ENCODE data around the gene ARHGDIA.
"Not testable (repeated sequence)": the region's sequence is repeated elsewhere in the genome, so short reads cannot be mapped to it uniquely, and the experiment has no call there.

Gene ARHGDIA

DNA sequence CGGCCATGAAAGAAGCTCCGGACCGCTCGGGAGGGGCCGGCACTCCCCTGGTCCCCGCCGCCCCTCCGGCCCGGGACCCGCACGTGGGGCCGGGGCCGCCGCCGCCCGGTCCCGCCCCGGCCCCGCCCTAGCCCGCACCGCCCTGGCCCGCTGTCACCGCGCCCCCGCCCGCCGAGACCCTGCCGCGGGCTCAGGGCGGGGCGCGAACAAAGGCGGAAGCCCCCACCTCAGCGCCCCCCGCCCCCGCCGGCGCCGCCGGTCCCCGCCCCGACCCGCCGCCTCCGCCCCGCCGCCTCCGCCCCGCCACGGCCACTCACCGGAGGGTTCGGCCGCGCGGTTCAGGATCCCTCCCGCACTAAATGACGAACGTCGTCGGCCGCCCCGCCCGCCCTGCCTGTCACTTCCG, at the start of gene ARHGDIA:
Gene ARHGDIA (minus strand): TSS at position 357 of the 406 bp plus-strand sequence. CDS start 1,407 bp downstream, outside the sequence.
- no peak for FAIRE-seq

DNA sequence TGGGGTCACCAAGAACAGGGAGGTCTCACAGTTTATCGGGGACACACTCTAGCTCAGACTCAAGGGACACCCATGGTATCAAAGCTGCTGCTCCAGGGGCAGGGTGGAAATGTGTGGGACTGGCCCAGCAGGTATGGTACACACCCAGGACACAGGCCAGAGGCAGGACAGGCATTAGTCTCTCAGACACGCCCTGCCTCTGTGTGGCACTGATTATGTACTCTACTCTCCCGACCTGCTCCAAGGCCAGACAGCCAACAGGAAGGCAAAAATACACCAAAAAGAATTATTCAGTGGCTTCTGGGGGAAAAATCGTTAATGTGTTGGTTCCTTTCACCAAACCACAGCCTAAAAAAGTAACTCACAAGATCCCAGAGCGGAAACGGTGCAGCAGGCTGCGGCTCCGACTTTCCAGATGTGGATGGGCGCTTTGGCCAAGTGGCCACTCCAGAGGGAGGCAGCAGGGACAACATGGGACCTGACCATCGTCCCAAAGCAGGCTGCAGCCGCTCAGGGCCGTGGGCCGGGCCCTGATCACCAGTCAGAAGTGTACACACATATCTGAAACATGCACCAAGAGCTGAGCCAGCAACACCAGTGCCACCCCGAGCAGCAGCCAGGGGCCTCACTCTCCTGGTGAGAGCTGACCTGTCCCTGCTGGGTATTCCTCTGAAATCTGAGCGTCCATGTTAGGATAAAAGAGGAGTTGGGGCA, 47.9 kb upstream of the ARHGDIA start:
- FAIRE-seq, result no peak

DNA sequence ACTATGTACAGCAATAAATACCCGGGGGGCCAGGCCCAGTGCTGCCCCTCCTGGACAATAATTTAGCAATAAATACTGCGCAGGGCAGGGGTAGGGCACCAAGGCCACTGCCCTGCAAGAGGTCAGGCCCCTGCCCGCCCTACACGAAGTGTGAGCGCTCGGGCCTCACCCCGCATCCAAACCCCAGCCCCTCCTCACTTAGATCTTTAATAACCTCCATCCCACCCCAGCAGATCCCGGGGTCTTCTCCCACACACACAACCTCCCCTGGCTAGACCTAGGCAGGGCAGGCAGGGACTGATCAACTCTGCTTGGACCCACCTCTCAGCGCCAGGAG, 47.2 kb upstream of the ARHGDIA start:
- FAIRE-seq, result not testable (repeated sequence)

DNA sequence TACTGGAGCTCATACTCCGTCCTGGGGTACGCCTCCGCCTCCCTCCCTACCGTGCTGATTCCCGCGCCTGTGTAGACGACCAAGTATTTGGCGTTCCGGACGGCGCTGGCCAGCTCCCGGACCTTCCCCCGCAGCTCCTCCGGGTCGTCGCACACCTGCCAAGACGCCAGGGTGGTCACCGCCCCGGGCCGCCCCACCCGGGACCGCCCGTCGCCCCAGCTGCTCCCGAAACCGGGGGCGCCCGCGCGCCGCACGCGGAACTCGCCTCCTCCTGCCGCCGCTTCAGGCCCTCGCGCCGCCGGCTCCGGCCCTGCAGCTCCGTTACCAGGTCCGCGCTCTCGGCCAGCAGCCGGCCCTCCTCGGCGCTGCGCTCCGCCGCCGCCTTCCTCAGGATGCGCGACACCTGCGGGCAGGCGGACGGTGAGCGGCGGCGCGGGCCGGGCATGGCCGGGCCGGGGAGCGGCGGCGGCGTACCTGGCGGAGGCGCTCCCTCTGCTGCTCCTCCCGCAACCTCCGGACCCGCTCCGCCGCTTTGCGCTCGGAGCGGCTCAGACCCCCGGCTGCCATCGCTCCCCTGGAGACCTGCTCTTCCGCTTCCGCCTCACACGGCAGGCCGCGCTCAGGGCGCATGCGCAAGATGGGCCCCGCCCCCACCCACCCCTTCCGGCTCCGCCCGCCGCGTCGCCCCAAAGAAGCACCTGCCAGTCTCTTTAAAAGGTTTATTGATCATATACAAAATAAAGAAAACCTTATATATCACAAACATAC, 46.6 kb upstream of the ARHGDIA start, which contains the start of gene SIRT7:
Gene SIRT7 (minus strand): TSS at position 612 of the 768 bp plus-strand sequence. CDS start 45 bp downstream, at position 567.
- FAIRE-seq, result no peak

DNA sequence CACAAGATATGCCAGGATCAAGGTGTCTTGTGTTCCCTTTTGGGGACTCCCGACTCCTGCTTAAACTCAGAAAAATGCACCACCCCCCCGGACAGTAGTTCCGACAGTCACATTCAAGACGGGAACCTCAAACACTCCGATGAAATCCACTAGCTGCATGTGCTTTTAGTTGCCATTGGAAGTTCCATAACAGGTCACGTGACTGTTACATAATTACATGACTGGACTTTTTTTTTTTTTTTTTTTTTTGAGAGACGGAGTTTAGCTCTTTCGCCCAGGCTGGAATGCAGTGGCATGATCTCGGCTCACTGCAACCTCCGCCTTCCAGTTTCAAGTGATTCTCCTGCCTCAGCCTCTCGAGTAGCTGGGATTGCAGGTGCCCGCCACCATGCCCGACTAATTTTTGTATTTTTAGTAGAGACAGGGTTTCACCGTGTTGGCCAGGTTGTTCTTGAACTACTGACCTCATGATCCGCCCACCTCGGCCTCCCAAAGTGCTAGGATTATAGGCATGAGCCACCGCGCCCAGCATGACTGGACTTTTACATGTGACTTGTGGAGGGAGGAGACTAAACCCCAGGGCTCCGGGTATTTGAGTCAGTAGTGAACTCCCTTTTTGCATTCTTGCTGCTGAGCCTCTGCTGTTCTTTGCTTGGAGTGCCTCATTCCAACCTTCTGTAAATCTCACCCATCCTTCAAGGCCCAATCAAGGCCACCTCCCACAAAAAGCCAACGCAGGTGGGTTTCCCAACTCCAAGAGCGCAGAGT, 45.3 kb upstream of the ARHGDIA start:
- no peak for FAIRE-seq

DNA sequence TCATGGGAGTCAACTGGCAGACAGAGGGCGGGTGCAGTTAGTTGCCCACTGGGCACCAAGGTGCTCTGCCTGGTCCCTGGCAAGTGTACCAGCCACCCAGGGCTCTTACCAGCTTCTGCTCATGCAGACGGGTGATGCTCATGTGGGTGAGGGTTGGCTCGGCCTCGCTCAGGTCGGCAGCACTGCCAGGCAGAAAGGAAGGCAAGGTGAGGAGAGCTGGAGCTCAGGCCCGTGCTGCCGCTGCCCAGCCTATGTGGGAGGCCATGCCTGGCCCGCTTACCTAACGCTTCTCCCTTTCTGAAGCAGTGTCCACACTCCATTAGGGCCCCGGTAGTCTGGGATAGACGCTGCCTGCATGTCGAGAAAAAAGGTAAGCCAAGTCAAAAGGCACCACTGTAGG, 44.2 kb upstream of the ARHGDIA start:
- FAIRE-seq, result no peak

DNA sequence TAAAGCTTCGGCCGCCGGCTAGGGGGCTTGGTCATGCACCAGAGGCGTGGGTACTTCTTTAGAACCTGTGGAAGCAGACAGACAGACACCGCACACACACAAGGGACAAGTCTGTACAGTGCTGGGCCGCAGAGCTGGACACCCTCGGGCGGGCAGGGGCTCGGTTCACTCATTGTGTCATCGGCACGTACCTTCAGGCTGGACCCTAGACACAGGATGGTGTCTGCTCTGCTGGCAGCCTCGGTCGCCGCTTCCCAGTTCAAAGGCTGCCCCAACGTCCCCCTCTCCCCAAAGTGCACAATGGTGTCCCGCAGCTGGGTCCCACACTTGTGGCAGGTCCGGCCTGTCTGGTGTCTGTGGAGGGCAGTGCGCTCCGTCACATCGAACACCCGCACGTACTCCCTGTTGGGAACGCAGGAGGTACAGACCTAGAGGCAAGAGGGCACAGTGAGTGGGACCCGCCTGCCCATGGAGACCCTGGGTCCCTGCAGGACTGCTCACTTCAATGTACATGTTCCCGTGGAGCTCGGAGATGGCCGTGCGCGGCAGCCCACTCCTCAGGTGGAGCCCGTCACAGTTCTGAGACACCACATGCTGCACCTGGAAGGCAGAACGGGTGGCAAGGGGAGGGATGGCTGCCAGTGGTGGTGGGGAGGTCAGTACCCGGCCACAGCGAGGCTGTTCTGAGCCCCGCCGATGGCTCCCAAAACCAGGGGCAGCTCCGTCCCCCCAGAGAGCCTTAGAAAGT, 43.1 kb upstream of the ARHGDIA start:
- FAIRE-seq, result no peak

DNA sequence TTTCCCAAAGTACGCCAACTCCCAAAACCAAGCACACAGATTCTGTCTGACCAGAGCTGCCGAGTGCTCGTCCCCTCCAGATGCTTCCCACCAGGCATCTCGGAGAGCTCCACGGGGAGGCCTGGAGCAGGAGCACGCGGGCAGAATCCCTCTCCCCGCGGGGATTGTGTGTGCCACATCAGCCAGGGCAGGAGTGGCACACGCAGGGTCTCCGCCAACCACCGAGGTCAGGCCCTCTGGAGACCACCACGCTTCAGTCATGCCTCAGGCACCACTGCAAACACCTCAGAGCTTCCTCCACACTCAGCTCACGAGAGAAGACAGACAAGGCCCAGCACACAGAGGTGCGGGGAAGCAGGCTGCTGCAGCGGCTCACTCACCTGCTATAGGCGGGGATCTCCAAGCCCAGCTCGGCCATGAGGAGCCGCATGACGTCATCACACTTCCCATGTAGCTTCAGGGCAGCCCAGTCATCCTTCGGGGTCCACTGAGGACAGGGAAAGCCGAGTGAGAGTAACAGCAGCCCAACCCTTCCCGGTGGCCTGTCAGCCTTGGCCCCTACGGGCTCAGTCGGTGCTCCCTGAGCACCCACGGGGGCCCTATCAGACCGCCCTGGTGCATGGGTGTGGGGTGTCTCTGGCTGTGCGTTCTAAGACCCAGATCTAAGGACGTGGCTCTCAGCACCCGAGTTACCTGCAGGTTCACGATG, 42.4 kb upstream of the ARHGDIA start:
- no peak for FAIRE-seq

DNA sequence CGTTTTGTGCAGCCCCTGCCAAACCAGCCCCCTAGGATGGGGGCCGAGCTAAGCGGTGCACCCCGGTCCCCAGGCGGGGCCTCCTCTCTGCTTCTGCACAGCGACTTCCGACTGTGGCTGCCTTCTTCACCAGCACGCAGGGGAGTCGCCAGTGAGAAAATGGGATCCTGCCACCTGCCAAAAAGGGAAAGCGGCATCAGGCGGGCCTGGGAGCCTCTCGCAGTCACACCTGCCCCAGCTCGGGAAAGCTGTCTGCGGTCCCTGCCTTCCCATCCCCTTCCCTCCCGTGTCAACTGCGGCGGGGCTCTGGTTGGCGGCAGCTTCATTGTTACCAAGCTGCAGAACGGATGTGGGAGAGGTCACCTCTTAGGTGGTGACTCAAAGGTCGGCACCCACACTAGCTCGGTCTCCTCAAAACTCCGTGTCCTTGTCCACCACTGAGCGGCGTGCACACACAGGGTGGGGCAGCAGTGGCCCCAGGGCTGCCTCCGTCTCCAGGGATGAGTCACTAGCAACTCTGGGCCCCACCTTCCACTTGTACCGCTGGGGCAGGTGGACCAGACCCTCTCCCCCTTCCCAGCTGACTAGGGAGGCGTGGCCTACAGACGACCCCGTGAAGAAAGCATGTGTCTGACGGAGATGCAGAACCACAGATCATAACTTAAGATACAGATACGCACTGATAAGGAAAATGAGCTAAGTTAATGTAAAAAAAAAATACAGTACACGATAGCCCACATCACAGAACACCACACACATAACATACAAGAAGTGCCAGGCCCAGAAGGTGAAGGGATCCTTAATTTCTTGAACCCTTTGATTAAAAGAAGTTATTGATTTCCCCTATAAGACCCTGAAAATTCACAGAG, 41.5 kb upstream of the ARHGDIA start:
- FAIRE-seq, result no peak

DNA sequence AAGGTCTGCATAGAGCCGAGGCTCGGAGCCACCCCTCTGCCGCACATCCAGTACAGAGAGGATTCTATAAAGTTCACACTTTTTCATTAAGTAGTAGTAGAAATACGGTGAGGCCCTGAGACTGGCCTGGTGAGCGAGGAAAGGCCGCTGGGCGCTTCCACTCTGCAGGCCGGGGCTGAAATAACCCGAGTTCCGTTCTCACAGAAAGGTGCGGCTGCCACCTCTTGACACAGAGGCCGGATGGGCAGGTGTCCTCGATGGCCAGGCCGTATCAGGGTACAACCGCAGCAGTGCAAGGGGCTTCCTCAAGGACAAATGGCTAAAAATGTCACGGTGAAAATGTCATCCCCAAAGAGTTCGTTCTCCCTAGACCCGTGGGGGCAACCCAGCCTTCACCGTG, 40.8 kb upstream of the ARHGDIA start:
- no peak for FAIRE-seq

DNA sequence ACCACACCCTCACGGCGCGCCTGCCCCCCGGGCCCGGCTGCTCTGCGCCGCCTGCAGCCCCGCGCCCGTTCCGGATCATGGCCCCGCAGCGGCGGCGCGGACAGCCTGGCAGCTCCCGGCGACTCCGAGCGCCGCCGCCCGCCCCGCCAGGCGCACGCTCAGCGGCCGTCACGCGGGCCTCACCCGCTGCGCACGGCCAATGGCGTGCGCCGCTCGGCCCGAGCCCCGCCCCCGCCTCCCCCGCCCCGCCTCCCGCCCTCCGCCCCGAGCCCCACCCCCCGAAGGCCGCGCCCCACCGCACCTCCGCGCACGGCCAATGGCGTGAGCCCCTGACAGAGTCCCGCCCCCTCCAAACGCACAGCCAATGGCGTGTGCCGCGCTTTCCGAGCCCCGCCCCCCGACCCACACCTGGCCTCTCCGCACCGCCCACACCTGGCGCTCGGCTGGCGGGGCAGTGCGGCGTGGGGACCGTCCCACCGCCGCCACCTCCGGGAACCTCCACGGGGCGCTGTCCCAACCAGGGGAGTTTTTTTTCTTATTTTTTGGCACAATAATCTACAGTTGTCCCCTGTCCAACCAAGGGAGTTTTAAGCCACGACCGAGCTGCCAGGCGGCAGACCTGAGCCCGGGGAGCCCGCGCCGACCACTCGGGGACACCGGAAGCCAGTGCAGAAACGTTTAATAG, 40.3 kb upstream of the ARHGDIA start, which contains the start of gene PCYT2:
Gene PCYT2 (minus strand): TSS at position 123 of the 685 bp plus-strand sequence. CDS start 44 bp downstream, at position 79.
- FAIRE-seq, result no peak

DNA sequence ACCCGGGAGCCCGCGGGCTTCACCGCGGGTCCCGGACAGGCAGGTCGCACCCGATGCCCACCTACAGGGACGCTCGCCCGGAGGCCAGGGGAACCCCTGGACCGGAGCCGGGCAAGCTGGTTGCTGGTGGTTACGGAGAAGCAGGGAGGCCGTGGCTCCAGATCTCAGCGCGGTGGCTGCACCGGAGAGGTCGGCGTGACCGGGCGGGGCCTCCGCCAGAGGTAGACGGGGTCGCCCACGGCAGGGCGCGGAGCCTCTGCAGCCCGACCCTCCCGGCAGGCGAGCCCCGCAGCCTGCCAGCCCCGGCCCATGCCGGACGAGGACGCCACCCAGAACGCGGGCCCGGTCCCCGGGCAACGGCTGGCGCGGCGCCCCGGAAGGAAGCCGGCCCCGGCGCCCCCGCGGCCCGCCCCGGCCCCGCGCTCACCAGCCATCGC, 39.7 kb upstream of the ARHGDIA start:
- no peak for FAIRE-seq

DNA sequence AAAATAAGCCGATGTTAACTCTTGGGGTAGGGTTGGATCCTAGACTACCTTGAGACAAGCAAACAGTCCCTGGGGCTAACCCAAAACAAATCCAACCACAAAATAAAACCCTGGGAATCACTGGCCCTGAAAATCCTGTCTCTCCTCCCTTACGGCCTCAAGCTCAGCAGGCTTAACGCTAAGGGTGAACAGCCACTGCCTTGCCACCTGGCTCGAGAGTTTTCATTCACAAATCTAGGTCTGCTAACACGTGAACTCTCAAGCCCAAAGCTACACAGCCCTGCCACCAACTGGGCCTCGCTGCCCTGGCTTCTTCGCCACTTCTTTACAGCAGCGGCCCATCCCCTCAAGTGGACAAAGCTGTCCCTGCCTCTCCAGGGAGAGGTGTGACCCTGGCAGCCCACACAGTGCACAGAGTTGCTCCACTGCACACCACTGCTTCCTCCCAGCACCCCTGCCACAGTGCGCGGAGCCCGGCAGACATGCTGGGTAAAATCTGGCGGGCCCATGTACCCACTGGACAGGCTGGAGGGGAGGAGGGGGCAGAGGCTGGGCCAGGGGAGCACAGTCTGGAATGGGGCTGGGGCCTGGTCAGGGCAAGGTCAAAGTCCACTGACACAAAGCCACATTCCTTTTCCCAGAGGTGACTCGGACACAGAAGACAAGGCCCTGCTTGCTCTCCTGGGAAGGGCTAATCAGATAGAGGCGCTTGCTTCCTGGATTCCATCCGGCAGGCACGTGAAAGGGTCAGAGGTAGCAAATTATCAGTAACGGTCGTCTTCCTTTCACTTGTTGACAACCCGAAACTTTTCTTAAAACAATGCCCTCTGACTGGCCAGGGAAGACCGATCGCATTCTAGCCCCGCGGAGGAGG, 39.1 kb upstream of the ARHGDIA start:
- FAIRE-seq, result no peak

DNA sequence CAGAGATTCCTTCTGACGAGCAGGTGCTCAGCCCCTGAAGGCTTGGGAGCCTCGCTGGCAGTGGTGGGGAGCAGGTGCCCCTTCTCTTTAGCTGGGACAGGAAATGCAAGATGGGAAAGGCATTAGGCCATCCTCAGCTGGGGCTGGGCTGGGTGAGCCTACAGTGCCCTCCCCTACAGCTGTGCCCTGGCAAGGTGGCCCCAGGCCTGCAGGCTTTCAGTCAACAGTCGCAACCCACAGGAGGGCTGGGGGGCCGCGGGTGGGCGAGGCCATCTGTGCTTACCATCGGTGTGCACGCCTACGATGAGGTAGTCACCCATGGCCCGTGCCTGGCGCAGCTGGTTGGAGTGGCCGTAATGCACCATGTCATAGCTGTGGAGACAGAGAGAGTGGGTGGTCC, 38.1 kb upstream of the ARHGDIA start:
- FAIRE-seq, result no peak

DNA sequence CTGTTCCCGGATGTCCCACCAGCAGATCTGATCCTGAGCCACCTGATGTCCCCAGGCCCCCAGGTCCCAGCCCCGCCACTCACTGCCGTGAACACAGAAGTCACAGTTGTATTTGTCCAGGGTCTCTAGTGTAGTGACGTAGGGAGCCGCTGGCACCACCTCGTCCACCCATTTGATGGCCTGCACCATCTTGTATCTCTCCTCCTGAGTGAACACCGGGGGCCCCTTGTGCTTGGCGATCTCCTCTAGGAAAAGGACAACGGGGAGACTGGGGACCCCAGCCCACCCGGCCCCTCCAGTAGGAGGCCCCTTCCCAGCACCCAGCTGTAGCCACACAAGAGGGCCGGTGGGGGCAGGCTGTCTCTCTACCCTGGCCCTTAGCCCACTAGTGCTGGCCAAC, 37.7 kb upstream of the ARHGDIA start:
- no peak for FAIRE-seq

DNA sequence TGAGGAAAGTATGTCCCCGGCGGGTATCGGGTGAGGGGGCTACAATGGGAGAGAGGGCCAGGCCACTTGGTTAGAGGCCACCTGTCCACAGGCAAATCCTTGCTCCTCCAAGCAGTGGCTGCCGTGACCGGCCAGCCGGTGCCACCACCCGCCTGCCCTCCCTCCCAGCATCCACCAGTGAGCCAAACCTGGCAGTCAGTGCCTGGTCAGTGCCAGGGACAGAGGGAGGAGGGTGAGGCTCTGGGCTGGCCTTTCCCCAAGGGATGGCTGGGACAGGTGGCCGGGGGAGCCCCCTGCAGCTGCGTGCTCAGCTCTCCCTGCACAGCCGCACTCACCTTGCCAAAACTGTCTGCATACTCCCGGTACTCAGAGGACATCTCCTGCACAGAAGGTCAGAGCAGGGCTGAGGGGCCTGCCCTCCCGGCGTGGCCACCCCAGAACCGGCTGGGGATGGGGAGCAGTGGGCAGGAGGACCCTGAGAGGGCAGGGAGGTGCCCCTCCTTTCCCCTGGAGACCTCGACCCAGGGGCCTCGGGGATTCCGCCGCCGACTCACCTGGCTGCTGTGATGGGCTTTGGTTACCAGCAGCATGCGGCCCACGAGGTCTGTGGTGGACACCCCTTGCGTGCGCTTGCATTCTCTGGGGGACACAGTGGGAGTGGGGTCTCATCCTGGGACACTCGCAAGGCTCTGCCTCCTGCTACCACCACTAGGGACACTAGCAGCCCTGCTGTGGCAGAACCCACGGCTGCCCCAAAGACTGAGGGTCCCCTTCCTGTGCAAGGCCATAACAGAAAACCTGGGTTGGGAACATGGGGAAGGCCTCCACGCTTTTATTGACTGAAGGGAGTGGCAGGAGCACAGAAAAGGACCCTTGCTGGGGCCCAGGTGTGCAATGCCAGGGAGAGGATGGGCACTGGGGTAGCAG, 36.3 kb upstream of the ARHGDIA start:
- no peak for FAIRE-seq

DNA sequence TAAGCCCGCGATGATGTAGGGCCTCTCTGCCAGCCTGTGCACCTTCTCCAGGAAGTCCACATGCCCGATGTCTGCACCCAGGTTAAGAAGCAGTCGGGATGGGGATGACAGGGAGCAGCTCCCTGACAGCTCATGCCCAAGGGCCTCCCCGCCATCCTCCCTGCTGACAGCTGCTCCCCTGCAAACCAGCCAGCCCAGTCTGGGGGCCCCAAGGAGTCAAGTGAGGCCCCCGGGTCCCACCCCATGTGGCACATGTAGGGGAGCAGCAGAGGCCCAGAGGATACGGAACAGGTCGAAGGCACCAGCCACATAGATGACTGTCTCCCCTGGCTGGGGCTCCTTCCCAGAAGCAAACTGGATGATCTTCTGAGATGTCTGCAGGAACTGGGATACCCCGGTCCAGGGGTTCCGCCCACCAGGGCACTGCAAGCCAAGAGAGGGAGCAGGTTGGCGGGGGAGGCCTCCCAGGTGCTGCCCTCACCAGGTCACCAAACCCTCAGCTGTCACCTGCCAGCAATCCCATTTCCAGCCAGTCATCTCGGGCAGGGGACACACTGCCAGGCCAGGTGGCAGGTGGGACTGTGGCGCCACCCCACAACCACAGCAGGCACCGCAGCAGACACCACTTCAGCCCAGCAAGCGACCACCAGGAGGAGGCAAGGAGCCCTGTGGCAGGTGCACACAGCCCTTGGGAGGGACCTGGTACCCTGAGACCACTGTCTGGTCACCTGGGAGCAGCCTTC, 35.5 kb upstream of the ARHGDIA start:
- no peak for FAIRE-seq

Measured in endometrium (tissue), 2 donors.